ENCODE data around the gene EXOC6B.

DNA sequence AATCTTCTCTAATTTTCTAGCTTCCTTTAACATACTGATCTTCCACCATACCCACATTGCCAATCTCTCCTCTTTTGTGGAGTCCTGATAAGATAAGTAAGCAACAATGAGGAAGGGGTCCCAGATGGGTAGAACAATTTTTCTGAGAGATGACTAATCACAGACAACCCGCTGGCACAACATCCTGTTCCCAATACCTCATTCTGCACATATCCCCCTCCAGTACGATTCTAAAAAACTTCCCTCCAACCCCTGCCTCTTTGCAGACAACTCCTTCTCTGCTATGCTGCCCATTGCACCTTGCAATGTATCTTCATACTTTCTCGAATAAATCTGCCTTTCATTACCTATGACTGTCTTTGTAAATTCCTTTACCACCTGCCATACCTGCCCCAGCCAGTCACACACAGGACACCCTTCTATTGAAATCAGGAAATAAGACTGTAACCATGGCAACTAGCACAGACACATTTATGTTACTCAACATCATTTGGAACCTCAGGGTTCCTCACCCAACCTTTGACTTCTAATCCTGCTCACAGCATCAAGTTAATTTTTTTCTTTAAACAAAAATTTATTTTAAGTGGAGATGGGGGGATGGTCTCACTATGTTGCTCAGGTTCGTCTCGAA is 7.4 kb upstream of the EXOC6B start:
- TF ChIP-seq POU6F1 (CRISPR knock-in tag; IDR thresholded peaks at IDR 0.05; ENCODE audit: borderline replicate concordance, low read depth) (no peak), PATZ1 (CRISPR knock-in tag; IDR thresholded peaks at IDR 0.05; ENCODE audit: borderline replicate concordance) (no peak), ARNTL (CRISPR knock-in tag; IDR thresholded peaks at IDR 0.05; ENCODE audit: borderline replicate concordance, low read depth) (no peak)

Measured in SK-N-SH treated with all-trans-retinoic acid at 6 μM for 48 hours (cell line).